ENCODE measurements around the gene PRR20G. TPM values are rescaled to one million over a fixed set of nuclear protein-coding genes. Genes with fewer than 3 reads are reported as not detected.

The PRR20G gene
- total and polyA plus RNA-seq, 9 of the 15 experiments (the other 6 are each of a cell fraction or from before 2014, with no cell fraction given): not detected

DNA sequence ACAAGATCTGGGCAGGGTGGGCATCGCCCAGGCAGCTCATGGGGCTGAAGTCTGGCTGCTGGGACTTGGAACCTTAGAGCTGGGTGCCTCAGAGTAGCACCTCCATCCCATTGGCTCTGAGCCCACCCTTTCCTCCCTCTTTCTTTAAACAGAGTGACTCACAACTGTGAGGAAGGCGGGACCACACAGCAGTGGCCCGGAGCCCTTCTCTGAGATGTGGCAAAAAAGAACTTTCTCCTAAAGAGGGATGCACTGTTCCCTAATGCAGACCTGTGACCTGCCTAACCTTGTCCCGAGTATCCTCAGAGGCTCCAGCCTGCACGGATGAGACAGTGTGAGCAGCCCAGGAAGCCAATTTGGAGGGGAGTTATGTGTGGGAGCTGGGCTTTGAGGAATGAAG is 23.6 kb downstream of the PRR20G start (continued):
- no peak for TF ChIP-seq MYNN (IDR thresholded peaks at IDR 0.05)
- no peak for TF ChIP-seq MYNN (CRISPR knock-in tag; IDR thresholded peaks at IDR 0.05)
- TF ChIP-seq KLF16 (IDR thresholded peaks at IDR 0.05): no peak
- no peak for TF ChIP-seq DMBX1 (CRISPR knock-in tag; IDR thresholded peaks at IDR 0.05; ENCODE audit: borderline replicate concordance)
- no peak for TF ChIP-seq E2F8 (IDR thresholded peaks at IDR 0.05; ENCODE audit: low read depth, partially characterized antibody)
- TF ChIP-seq, protein P1, sequence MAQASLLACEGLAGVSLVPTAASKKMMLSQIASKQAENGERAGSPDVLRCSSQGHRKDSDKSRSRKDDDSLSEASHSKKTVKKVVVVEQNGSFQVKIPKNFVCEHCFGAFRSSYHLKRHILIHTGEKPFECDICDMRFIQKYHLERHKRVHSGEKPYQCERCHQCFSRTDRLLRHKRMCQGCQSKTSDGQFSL (CRISPR knock-in tag; IDR thresholded peaks at IDR 0.05): no peak
- TF ChIP-seq, protein P1 (tag; IDR thresholded peaks at IDR 0.05): no peak
- no peak for TF ChIP-seq BMI1 (IDR thresholded peaks at IDR 0.05; ENCODE audit: low read length)
- TF ChIP-seq TCF7 (IDR thresholded peaks at IDR 0.05; ENCODE audit: borderline replicate concordance): no peak
